HG03469 (cell line): ENCODE data around the gene PAPOLB.

Source experiments
- ATAC-seq: cut with Tn5 transposase; IDR thresholded peaks from one replicate; pipeline ENCODE4 v1.9.1; 2021; ENCODE audit warnings: mild to moderate bottlenecking, moderate library complexity, moderate number of reproducible peaks; ENCODE audit not compliant: unreplicated experiment

PAPOLB gene

DNA sequence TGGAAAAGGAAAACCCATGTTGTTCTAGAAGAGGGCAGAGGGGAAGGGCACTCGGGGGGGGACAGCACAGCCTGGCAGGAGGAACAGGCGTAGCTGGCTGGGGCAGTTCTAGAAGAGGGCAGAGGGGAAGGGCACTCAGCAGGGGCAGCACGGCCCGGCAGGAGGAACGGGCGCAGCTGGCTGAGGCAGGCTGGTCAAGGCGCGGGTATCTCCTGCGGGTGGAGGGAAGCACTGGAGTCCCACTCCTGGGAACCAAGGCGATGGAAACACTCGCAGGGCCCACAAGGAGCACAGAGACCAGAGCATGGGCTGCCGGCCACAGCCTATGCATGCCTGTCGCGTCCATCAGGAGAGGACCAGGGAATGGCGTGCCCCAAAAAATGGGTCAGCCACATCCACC is 36.7 kb downstream of the PAPOLB start:
- no peak for ATAC-seq

DNA sequence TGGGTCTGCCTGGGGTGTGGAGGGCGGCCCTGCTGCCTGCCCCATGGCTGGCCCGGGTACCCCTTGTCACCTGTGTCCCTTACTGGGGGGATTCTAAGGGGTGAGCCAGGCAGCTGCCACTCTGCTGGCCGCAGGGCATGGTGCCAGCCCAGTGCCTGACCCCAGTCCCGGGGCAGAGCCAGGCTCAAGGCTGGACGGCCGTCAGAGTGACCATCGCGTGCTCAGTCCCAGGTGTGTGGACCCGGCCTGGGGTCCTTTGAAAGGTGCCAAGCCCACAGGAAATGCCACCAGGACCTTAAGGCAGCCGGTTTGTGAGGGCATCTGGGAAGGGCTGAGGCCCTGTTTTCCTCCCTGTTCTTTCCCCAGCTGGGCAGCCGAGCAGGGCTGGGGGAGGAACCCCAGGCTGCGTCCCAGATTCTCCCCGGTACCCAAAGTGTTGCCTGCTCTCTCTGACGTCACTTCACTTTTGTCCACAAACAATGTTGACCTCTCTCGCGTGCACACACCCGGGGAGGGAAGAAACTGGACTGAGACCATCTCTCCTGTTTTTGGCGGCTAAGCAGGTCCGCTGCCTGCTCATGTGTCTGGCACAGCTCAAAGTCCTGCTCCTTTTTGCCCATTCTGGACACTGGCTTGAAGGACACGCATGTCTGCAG is 37.6 kb downstream of the PAPOLB start:
- no peak for ATAC-seq

DNA sequence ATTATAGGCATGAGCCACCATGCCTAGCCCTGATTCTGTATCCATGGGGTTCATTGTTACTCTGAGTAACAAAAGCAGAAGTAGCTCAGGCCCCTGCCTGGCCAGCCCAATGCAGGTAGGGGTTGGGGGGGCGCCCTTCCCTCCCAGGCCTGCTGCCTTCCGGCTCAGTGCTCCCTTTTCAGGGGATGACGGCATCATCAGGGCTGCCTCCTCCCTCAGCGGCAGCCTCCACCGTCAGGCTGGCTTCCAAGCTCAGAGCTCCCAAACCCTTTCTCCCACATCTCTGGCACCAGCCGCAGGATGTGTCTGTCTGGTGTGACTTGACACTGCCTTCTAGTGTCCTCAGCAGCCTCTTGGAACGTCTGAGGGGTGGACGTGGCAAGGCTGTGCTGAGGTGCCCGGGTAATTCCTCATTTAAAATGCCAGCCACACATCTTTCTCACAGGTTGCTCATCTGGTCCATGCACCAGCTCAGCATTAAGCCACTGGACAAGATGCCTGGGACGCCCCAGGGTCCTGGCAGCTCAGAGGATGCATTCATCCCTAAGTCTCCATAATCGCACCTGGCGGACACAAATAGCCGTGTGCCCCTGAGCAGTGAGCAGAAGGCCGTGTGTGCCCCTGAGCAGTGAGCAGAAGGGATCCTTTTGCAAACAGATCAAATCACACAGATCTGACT is 38.2 kb downstream of the PAPOLB start:
- no peak for ATAC-seq

DNA sequence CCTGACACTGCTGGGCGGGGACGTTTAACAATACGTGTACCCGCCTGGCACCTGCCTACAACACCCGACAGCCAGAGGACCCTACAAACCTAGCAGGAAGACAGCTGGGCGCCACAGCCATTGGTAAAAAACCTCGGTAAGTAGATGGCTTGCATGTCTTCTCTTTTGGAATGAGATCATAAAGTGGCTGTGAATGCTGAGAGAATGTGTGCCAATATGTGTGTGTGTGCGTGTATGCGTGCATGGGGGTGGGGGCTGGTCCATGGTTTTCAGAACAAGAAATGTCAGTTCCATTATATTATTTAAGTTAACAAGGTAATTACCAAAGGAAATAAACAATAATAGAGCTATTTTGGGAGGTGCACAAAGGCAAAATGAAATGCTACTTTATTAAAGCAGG is 39.2 kb downstream of the PAPOLB start:
- ATAC-seq, result no peak

DNA sequence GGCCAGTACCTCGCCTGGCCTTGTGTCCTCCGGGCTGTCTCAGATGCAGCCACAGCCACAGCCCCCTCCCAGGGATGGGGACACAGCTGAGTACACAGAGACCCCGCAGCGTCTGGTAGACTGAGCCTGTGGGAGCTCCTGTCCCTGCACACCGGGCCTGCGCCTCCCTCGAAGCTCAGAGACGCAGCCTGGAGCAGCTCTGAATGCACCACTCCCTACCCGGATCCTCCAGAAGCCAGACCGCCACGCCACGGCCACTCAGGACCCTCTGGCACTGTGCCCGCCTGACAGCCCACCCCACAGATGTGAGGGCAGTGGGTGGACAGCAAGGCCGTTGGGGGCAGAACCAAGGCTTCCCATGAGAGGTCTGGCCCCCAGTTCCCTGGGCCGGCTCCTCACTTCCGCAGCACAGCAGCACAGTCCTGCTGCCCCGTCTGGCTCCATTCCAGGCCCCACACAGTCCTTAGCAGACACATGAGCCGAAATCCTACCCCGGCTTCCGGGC is 40.8 kb downstream of the PAPOLB start:
- ATAC-seq, result no peak

DNA sequence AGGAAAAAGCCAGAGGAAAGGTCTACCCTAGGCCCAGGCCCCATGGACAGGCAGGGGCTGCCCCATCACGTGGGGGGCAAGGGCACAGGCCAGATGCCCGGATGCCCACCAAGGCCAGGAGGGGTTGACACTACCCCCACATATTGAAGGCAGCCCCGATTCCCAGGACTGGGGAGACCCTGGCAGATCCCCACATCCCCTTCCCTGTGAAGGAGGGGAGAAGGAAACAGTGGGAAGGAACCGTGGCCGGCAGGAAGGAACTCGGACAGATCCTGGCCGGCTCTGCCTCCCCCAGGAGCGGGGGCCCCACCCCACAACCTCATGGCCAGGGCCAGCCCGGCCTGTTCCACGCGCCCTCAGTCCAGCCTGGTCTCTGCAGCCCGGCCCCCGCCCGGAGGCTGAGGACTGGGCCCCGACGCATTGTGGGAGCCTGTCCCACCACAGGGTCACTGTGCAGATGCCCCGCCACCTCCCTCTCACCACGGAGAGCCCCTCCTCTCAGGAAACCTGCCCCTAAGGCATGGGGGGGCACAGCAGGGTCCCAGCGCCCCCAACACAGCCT is 41.3 kb downstream of the PAPOLB start:
- no peak for ATAC-seq

DNA sequence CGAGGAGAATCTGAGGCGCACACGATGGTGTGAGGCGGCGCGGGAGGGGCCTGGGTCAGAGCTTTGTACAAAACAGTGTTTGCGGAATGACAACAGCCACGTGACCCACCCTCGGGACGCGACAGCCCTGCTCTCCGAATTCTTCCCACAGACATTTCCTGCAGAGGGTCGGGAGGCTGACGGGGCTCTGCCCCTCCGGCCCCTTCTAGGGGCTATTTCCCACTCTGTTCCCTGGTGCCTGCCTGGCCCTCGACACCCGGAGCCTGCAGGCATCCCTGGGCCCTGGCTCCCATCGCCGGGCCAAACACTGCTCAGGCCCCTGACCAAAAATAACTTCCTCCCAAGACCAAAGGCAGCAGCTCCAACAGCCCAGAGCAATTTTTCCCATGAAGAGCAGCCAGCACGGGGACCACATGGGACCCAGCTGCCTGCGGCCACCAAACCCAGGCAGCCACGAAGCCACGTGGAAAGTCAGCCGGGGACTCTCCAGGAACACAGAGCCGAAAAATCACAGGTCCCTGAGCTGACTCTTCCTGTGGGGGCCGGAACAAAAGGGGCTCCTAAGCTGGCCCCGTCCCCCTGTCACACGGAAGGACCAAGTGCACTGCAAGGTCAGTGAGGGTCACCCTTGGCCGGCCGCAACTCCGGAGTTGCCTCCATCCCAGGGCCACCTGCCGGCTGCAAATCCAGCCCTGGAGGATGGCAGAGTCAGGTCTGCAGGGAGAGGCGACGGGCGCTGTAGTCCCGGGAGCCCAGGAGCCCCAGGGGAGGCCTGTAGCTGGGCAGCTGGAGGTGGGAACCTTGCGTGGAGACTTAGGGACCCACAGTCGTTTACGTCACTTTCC is 42.0 kb downstream of the PAPOLB start:
- ATAC-seq, result no peak

DNA sequence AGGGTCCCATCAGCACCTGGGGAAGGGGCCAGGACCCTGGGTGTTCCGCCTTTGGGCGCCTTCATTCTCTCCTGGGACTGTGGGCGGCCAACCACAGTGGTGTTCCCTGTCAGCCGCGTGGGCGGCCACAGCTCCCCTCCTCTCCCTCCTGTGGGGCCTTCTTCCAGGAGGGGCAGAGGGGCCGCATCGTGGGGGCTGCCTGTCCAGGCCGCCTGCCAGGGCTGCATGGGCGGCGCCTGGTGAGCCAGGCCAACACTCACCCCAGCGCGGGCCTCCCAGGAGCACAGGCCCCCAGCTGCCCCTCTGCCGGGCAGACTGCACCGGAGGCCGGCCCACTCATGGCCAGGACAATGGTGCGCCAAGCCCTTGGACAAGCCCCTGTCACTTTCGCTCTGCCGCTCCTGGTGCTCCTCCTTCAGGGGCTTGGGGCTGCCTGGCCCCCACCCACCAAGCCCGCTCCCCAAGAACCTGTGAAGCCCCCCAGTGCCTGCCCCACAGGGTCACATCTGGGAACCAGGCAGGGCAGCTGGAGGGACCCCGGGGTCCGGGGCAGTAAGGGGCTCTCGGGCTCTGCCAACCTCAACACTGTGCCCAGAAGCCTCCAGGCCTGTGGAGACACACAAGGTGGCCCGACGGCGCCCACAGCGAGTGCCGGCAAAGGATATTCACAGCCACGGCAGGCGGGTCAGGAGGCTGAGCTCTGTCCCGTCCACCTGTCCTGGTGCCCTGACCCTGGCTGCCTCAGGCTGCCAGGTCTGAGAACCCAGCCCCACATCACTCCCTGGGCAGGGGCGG is 43.6 kb downstream of the PAPOLB start:
- no peak for ATAC-seq

DNA sequence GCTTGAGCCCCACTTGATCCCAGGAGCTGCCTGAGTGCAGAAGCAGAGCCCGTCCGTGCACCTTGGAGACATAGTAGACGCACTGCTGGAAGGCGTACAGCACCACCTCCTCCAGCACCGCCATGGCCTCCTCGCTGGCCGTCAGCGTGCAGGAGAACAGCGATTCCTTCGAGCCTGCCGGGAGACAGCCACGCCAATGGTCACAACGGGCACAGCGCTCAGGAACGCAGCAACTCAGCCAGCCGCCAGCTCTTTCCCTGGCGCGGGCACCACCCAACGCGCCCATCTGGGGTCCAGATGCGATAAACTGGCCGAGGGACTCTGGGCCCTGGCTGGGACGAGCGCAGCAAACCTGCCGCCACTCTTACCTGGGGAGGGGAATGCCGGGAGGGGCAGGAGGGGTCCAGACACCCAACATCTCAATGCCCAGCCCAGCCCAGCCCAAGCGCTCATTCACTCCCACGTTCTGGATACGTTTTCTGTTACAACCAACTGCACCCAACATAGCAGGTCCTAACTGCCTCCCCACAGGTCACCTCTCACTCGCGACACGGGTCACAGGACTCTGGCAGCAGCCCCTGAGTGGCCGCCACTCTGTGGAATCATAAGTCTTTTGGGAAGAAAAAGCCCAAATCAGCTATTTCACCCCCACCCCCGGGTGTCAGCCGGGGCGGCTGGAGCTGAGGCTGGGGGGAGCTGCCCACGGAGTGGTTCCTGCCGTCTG is 44.5 kb downstream of the PAPOLB start:
- ATAC-seq, result no peak

DNA sequence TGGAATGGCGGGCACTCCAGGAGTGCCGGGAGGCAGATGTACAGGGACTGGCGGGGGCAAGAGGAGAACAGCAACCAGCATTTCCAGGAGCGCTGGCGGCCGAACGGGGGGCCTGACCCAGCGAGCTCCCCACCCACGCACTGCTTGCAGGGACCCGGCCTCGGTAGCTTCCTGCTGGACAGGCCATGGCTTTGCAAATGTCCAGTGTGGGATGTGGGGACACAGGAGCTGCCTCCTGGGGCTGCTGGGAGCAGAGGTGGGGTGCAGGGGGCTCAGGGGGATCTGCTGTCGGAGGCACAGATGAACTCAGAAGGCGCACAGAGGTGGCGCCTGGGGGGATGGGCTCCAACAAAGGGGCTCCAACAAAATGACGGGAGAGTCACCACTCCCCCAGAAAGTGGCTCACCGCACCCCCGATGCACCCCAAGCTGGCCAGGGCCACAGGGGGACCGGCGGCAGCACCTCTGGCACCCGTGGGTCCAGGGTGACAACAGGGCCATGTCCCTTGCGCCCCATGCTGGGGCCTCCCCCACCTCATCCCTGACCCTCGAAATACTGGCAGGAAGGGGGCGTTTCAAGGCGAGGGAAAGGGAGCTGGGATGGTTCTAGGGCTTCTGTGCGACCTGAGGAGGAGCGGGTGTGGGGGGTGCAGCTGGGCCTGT is 45.3 kb downstream of the PAPOLB start:
- ATAC-seq, result no peak

DNA sequence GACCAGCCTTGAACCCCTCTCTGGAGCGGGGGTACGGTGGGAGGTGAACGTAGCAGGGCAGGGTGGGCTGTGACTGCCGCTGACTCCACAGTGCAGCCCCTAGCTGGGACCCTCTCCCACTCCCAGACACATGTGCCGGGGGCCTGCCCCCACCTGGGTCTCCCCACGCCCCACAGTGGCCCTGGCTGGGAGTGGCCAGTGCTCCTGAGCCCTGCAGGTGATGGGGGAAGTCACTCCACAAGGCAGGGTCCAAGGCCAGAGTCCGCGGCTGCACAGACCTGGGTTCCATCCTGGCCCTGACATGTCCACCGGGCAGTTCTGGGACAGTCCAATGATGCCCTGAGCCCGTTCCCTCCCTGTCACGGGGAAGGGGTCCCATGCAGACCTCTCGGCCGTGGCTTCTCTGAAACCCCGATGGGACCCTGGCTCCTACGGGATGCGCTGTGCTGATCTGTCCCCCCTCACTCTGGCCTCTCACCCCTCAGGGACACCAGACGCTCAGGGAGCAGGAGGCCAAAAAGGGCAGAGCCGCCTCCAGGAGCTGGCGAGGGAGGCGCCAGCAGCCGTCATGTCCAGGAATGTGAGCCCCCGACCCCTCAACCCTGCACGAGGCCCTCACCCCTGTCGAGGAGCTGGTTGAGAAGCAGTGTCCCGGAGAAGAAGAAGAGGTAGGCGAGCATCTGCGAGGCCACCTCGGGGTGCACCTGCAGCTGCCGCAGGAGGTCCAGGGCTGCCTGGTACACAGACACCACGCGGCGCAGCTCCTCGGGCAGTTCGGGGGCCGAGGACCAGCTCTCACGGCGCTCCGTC is 46.0 kb downstream of the PAPOLB start:
- no peak for ATAC-seq

DNA sequence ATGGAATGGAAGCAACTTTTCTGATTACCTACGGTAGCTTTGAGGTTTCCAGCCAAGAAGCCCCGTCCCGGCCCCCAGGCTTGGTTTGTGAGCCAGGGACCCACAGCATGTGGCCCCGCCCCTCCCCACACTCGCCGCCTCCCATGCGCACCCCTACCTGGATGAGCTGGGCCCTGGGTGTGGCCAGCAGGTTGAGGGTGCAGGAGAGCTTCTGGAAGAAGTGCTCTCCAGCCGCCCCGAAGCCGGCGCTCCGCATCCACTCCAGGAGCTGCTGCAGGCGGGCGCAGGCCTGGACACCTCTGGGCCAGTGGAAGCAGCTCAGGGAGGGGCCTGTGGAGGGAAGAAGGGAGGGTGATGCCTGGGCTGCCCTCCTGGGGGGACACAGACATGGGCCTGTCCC is 46.7 kb downstream of the PAPOLB start:
- ATAC-seq, result no peak

DNA sequence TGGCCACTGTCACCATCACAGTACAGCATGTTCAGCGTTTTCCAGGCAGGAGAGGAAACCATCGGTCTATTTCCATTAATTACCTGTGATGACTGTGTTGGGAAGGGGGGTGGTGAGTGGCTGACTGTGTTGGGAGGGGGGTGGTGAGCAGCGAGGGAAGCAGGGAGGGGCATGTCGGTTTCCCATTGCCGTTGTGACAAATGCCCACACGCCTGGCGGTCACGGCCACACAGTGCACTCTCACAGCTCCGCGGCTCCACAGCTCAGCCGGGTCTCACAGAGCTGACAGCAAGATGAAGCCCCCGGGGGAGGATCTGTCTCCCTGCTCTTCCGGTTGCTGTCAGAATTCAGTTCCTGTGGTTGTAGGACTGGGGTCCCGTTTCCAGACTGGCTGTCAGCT is 47.4 kb downstream of the PAPOLB start:
- no peak for ATAC-seq

DNA sequence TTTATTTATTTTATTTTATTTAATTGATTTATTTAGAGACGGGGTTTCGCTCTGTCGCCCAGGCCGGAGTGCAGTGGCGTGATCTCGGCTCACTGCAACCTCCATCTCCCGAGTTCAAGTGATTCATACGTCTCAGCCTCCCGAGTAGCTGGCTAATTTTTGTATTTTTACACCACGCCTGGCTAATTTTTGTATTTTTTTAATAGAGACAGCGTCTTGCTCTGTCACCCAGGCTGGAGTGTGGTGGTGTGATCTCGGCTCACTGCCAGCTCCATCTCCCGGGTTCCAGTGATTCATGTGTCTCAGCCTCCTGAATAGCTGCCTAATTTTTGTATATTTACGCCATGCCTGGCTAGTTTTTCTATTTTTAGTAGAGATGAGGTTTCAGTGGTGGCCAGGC is 52.2 kb downstream of the PAPOLB start:
- no peak for ATAC-seq

DNA sequence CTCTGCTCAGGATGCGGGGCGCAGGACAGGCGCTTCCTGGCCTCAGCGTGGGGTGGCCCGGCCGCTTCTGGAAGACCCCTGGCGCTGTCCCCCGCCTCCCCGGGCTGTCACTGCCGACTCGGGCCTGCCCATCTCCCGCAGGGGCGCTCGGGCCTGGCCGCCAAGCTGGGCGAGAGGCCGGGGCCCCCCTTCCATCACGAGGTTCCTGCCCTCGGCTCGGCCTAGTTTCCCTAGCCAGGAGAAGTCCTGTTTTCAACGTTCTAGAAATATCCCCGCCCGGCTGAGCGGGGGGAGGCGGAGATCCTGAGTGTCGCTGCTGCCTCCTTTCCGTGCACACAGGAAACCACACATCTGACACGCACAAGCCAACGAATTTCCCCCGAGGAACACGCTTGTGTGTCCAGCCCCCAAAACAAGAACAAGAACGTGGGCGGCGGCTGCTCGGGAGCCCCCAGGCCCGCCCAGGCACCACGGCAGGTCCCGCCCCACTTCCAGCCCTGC is 52.7 kb downstream of the PAPOLB start:
- ATAC-seq, result no peak

DNA sequence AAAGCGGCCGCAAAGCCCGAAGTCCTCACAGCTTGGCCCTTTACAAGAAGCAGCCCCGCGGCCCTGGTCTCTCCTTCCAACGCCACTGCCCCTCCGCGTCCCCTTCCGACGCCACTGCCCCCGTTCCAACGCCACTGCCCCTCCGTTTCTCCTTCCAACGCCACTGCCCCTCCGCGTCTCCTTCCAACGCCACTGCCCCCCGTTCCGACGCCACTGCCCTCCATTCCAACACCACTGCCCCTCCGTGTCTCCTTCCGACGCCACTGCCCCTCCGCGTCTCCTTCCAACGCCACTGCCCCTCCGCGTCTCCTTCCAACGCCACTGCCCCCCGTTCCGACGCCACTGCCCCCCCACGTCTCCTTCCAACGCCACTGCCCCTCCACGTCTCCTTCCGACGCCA is 53.3 kb downstream of the PAPOLB start:
- no peak for ATAC-seq

DNA sequence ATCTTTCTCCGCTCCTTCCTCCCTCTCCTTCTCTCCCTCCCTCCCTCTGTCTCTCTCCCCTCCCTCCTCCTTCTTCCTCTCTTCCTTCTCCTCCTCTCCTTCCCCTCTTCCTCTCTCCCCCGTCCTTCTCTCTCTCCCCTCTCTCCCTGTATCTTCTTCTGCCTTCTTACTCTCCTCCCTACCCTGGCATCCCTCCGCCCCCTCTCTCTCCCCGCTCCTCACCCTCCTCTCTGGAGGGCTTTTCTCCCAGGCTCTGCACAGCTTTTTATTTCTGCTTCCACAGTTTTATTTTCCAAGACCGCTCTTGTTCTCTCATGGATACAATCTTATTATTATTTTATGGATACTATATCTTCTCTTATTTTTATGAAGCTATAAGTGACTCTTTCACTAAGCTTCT is 53.8 kb downstream of the PAPOLB start:
- ATAC-seq, result no peak
